GM19324 (cell line): ENCODE results near the gene TIMP2.
"Not testable (repeated sequence)": the region's sequence is repeated elsewhere in the genome, so short reads cannot be mapped to it uniquely, and the experiment has no call there.

ENCODE experiments used
- ATAC-seq: cut with Tn5 transposase; IDR thresholded peaks from one replicate; pipeline ENCODE4 v1.9.1; 2021; ENCODE audit warnings: mild to moderate bottlenecking, moderate library complexity; ENCODE audit not compliant: unreplicated experiment, low FRiP score

TIMP2 gene

DNA sequence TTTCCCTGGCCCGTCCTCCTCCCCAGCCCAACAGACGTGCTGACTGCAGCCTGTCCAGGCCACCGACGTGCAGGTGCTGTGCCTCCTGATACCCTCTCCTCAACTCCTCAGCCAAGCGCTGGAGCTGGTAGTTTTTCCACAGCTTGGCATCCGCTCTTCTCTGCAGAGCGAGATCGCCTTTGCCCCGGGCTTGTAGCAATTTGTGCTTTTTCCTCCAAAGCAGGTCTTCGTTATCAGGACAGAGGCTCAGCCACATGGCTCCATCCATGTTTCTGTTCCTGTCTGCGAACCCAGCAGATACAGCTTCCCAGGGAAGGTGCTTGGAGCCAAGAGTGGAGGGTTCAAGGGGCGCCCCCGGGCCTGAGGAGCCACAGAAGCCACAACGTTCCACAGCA lies 33.1 kb downstream of the TIMP2 start:
- no peak for ATAC-seq

DNA sequence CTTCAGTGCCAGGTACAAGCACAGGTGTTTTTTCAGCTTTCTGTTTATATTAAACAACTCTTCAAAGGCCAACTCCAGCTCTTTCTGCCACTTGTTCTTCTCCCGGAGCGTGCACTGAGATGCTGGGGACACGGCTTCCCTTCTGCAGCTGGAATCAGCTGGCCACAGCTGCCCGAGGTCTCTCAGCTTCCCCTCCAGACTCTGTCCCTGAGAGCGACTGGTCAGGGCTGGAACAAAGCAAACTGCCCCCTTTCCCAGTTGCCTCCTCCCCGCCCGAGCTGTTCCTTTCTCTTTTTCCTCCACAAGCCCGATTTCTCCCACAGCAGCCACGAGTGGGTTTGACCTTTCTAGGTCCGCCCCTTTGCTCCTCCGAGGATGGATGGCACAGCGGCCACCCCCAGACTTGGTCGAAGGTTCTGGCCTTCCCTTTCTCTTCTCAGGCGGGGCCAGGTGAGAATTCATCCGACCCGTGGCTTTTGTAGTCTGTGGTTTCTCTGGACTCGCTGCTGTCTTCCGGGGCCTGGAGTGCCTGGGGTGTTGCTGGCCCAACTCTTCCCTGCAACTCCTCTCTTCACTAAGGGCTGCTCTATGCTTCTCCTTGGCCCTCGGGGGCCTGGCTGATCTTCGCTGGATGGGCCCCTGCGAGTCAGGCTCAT lies 33.7 kb downstream of the TIMP2 start:
- ATAC-seq = no peak

DNA sequence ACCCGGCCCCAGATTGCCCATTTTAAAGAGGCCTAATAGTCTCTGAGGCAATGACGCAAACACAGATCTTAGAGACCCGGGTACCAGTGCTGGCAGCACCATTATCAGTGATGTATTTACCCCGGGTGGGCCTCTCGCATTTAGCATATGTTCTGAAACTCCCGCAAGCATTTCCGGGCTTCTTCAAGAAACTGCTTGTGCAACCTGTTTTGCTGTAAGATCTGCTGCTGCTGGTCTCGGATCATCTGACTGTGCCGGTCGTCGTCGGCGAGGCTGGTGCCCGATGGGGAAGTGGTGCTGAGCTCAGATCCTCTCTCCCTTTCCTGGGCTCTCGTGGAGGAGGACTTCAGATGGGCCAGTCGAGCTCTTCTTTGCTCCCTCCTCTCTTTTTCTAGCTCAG lies 34.7 kb downstream of the TIMP2 start:
- no peak for ATAC-seq

DNA sequence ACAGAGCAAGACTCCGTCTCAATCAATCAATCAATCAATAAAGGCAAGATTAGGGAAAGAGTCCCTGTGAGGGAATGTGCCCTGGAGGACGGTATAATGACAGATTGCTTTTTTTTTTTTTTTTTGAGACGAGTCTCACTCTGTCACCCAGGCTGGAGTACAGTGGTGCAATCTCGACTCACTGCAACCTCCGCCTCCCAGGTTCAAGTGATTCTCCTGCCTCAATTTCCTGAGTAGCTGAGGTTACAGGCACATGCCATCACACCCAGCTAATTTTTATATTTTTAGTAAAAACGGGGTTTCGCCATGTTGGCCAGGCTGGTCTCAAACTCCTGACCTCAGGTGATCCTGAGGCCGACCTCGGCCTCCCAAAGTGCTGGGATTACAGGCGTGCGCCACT lies 35.1 kb downstream of the TIMP2 start:
- ATAC-seq = not testable (repeated sequence)

DNA sequence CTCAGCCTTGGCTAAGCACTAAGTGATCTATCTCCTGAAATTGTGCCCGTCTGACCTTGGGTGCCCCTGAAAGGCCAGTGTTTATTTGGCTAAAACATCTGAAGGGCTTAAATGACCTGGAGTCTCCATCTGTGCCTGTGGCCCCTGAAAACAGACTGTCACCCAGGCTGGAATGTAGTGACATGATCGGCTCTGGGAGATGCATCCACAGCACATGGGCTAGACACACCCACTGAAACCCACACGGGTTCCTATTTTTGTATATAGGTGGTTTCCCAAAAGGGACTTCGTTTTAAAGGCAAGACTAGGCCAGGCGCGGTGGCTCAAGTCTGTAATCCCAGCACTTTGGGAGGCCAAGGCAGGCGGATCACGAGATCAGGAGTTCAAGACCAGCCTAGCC lies 35.7 kb downstream of the TIMP2 start:
- no peak for ATAC-seq

DNA sequence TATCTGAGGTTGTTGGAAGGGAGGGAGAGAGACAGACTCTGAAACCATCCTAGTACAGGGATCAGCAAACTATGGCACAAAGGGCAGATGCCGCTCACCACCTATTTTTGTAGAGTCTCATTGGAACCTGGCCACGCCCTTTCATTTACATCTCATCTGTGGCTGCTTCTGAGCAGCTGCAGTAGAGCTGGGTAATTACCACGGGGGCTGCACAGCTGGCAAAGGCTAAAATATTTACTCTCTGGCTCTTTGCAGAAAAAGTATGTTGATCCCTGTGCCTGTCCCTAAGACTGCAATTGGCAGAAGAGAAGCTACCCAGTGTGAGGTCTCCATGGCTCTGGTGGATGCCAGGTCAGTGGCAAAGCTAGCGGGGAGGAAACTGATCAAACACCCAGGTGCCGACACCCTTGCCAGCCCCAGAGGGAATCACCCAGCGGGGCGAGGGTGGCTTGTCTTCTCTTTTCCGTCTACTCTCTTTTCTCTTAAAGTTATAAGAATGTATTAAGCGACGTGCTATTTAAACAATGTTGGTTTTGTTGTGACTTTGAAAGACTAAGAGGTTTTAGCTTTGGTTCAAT lies 36.2 kb downstream of the TIMP2 start:
- no peak for ATAC-seq

DNA sequence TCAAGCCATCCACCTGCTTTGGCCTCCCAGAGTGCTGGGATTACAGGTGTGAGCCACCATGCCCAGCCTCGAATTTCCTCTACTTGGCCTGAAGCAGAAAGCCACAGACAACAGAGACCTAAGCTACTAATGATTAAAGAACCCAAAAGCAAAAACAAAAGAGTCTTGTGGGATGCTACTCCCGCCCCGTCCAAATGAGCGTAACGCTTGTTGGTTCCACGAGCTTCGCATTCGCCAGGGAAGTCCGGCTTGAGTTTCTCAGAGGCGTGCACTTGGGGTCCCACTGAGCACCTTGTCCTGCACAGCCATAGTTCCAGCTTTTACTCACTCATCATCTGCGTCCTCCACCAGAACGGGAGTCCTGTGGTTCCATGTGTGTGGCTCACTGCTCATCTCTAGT lies 38.2 kb downstream of the TIMP2 start:
- no peak for ATAC-seq

DNA sequence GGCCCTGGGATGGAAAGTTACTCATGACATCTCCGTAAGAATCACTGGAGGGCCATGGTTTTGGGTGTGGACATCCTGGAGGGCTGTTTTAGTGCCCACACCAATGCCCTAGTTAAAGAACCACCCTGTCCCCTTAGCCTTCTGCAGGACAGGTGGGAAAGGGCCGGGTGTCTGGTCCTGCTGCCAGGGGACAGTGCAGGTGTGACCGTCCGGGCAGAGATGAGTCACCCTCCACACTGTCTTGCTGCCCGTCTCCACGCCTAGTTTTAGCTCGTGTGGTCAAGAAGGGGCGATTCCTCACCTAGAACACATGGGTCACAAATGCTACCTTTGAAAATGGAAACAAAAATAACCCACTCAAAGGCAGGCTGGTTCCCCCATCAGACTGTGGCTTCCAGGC lies 39.2 kb downstream of the TIMP2 start:
- no peak for ATAC-seq

DNA sequence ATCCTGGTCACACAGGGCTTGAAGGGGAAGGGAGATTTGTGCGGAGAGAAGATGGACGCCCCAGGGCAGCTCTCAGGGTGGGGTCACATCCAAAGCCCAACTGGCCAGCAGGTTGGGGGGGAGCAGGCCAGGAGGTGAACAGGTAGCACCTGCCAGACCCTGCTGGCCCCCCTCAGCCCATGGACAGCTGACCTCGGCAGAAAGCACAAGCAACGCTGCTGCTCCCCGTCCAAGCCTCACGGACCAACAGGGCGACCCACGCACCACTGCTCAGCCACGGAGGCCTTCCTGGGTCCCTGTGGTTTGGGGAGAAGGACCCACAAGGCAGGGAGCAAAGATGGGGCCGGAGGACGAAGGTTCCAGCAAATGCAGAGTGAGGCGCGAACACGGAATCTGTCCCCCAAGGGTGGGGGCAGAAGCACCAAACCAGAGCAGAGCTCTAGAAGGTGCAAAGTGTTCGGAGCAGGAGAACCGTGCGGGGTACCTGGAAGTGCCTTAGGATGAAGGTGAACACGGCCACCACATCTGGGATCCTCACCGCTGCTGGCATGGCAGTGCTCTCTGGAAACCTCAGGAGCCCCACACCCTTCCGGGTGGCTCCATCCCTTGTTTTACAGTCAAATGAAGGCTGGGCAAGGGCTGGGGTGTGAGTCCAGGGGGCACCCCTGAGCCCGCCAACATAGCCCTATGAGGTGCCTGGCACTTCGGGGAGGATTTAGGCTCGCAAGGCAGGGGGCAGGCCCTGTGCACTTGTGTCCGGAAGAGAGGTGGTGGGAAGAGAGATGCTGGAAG lies 40.1 kb downstream of the TIMP2 start:
- ATAC-seq = no peak

DNA sequence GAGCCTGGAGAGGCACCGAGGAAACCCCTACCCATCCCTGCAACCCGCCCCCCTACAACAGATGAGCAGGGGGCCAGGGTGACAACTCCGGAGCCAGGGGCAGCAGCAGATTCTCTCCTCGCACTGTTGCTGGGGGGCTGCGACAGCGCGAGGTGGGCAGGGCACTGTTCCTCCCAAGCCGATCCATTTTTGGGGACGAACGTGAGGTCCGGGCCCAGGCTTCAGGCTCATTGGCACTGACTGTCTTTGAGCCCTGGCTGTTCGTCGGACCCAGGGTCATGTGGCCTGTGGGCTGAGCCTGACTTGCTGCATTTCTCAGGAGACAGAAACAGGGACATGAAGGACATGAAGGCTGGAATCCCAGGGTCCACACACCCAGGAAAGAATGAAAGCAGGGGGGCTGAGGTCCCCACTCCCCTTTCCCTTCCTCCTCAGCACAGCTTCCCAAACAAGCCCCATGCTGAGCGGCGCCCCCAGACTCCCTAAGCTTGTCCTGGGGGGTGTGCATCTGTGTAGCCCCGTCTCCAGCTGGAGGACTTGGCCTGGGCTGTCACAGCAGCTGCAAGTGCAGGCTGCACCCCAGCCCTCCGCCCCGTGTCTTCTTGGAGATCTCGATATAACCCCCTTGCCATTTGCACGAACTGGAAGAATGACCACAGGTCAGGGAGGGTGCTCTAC lies 40.9 kb downstream of the TIMP2 start:
- ATAC-seq = no peak

DNA sequence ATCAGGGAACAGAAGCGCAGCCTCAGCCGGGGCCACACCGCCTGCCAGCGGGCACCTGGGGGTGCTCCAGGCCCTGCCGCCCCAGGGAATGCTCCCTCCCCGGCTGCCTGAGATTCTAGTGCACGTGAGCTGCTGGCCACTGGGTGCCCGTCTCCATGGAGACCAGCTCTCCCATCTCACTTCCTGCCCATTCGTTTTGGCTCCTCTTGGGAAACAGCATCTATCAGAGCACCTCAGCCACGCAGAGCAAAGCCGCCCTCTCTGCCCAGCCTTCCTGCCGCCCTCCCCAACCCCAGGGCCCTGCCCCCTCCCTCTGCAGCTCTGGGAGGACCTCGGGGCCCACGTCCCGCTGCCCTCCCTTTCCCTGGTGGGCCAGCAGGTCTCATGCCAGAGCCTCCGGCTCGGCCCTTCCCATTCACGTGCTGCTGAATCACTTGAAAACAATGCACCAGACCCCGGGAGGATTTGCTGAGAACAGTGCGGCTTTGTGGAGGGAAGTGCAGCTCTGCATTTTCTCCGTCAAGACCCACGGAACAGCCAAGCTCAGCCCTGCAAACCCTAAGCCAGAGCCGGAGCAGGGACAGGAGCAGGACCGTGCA lies 41.6 kb downstream of the TIMP2 start:
- no peak for ATAC-seq

DNA sequence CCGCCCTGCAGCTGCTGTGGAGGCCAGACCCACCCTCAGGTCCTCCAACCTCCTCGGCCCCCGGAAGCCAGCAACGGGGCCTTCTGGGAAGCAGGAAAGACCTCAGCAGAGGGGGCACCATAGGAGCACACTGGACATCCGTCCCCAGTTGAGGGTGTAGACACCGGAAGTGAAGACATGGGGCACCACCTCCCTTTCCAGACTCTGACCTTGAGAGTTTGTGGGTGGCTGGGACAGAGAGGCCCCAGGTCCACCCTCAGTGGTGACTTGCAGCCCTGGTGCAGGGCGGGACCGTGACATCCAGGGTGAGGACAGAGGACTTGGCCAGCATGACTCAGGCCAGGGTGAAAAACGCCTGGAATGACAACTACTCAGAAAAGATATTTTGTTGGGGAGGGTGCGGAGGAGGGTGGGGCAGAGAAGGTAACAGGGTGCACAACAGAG lies 42.1 kb downstream of the TIMP2 start:
- no peak for ATAC-seq

DNA sequence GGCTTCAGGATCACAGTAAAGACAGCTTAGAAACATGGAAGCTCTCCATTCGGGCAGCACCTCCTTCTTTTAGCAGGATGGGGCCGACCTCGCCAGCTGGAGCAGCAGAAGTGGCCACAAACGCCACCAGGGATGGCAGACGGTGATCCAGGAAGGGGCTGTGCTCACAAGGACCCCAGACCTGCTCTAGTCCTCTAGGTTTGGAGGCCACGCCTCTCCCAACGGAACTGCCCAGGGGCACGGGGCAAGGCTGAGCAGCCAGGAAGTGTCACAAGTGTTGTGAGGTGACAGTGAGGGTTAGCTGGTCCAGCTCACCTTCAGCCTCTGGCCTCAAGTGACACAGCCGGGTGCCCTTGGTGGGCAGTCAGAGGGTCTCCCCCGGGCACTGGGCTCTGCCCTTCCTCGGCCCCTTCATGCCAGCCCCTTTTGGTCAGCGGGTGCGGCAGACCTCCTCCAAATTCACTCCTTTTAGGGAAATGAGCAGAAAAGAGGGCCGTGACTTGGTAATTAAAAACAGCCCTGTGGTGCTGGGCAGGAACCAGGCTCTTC lies 42.6 kb downstream of the TIMP2 start:
- no peak for ATAC-seq

DNA sequence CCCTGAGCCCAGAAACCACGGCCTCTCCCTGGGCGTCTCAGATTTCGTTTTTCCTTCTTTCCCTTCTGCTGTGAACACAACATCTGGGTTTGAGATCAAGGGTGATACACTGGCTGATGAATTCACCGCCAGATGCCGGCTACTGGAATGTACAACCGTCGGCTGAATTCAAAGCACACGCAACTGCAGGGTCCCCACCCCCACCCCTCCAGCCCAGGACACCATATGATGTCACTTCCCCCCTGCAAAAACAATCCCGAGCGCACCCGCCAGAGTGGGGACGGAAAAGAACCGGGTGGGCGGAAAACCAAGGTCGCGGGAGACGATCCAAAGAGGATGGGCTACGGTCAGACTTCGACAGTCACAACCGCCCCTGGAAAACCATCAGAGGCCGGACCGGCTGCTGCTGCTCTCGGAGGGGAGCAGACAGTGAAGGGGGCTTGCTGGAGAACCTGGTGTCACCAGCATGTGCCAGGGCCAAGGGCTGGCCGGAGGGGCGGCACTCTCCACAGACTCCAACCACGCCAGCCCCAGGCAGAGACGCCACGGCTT lies 45.5 kb downstream of the TIMP2 start:
- no peak for ATAC-seq

DNA sequence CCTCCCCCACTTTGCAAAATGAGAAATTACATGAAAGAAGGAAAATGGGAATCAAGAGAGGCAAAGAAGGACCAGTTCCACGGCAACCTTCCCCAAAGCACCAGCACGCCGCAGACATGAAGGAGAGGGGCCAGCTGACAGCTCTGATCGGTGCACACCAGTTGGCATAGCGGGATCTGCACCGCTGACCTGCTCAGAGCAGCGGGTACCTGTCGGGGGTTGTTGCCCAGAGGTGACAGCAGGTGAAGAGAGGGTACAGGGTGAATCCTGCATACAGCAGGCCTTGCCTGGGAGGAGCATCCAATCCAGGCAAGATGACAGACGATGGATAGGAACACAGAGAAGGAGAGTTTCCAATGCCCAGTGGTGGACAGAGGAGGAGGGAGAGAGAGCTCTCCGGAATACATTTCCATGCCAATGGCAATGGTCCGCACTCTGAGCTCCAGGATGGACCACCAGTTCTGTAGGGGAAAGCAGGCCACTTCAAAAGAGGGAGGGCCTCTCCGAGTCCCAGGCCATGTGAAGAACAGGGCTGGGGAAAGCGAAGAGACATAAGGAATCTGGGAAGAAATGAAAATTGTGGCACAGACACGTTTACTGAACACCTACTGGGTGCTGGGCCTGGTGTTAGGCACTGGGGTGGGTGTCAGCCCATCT lies 46.2 kb downstream of the TIMP2 start:
- no peak for ATAC-seq

DNA sequence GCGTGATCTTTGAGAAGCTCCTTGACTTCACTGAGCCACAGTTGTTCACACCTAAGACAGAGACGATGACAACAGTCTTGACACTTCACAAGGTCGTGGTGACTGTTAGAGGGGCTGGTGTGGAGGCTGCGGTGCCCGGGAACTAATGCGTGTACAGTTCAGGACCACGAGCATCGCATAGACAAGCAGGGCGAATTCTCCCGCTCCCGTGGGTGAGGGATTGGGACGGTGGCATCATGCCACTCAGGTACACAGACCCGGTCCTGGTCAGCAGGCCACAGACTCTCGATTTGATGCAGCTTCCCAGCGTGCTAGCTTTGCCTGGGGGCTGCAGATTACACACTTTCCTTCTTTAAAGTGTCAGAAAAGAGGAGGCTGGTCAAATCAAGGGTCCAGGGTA lies 46.9 kb downstream of the TIMP2 start:
- no peak for ATAC-seq

DNA sequence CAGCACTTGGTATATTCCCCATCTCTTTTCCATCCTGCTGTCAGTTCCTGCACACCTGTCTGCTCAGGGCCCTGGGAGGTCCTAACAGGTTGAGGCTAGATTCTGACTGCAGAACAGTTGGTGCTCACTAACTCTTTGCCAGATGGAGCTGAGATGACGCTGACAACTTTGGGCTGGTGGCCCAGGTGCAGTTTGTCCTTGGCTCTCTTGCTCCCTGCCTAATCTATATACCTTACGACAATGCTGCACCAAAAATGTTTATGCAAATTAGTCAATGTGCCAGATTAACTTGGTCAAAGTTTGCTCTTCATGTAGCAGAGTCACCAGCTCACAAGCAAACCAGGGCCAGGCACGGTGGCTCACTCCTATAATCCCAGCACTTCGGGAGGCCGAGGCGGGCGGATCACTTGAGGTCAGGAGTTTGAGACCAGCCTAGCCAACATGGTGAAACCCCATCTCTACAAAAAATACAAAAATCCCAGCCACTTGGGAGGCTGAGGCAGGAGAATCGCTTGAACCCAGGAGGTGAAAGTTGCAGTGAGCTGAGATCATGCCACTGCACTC lies 48.2 kb downstream of the TIMP2 start:
- ATAC-seq = not testable (repeated sequence)

DNA sequence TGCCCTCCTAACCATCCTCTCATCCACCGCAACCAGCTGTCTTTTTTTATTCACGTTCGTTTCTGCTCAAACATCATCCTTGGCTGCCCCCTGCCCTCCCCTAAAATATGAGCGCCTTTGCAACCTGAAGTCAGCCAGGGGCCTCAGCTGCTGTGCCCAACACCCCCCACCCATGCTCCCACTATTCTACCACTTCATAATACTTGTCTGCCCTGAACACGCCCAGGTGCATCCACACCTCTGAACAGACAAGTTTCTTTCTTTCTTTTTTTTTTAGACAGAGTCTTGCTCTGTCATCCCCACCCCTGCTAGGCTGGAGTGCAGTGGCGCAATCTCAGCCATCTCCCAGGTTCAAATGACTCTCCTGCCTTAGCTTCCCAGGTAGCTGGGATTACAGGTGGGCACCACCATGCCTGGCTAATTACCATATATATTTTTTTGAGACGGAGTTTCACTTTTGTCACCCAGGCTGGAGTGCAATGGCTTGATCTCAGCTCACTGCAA lies 49.0 kb downstream of the TIMP2 start:
- no peak for ATAC-seq

DNA sequence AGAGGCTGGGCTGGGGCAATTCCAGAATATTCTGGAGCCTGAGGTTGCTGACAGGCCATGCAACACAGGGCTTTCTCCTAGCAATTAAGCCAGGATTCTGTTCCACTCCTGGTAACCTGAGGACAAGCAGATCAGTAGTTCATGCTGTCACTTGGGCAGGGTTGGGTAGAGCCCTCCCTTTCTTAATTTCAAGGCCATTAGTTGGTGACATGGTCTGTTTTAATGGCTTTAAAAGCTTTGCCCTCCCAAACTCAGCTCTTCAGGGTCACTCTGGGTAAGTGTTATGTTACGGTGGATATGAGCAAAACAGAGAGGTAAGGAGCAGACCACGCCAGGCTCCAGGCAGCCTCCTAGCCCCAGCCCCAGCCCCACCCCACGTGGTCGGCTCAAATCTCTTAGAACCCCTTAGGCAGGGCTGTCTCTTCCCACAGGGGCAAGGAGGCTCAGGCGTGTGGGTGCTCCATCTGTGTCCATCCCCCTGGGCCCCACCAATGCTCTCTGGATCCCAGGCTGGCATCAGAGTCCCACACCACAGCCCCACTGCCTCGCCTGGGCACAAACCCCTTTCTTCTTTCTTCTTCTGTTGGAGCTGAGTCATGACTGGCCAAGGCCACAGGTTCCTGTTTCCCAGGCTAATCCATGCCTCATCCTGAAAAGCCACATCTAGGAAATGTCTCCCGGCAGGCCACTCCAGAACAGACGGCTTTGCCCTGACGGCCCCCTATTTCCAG lies 49.7 kb downstream of the TIMP2 start:
- ATAC-seq = no peak
